GM12875 (cell line): ENCODE results near the gene THAP10.

Experiments
- H3K4me3 ChIP-seq: one replicate; pipeline ENCODE4 v1.5.1; 2011; ENCODE audit warnings: low read depth, low read length, control low read depth
- TF ChIP-seq, protein P1 (sequence below): IDR thresholded peaks from 2 replicates; pipeline ENCODE4 v1.5.1; 2011; ENCODE audit warnings: low read depth, mild to moderate bottlenecking, control low read depth, inconsistent platforms, low read length, moderate library complexity, borderline replicate concordance; ENCODE audit not compliant: insufficient read depth

The THAP10 gene

GRCh38 chr15:70857562-70858285, 34.5 kb downstream of the THAP10 start:
- TF ChIP-seq, protein P1, sequence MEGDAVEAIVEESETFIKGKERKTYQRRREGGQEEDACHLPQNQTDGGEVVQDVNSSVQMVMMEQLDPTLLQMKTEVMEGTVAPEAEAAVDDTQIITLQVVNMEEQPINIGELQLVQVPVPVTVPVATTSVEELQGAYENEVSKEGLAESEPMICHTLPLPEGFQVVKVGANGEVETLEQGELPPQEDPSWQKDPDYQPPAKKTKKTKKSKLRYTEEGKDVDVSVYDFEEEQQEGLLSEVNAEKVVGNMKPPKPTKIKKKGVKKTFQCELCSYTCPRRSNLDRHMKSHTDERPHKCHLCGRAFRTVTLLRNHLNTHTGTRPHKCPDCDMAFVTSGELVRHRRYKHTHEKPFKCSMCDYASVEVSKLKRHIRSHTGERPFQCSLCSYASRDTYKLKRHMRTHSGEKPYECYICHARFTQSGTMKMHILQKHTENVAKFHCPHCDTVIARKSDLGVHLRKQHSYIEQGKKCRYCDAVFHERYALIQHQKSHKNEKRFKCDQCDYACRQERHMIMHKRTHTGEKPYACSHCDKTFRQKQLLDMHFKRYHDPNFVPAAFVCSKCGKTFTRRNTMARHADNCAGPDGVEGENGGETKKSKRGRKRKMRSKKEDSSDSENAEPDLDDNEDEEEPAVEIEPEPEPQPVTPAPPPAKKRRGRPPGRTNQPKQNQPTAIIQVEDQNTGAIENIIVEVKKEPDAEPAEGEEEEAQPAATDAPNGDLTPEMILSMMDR, result no peak
- H3K4me3 ChIP-seq, result no peak overlapping the region

DNA sequence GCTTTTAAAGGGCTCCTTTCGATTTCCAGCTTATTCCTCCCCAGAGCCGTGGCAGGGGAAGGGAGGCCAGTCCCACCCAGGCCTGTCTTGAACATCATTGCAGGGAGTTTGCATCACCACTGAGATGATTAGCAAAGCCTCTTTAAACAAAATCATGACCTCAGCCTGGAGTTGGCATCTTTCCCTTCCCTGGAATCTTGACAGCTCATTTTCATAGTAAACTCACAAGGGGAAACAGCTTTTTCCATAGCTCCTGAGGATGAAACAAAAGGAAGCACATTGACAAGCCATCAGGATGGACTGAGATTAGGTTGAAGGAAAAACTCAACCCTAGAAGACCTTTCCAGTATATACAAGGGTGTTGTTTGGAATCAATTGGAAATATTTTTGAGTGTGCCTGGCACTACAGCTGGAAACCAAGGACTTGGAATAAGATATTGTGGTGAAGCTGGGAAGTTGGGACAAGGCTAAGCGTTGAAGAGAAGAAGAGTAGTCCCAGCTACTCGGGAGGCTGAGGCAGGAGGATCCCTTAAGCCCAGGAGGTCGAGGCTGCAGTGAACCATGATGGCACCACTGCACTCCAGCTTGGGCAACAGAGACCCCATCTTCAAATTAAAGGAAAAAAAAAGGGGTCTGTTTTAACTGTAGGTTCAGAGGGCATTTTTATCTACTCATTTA, 35.2 kb downstream of the THAP10 start:
- H3K4me3 ChIP-seq, result no peak overlapping the region
- TF ChIP-seq, protein P1, result no peak

GRCh38 chr15:70856177-70856883, 35.9 kb downstream of the THAP10 start:
- H3K4me3 ChIP-seq, result no peak overlapping the region
- TF ChIP-seq, protein P1, result no peak

GRCh38 chr15:70855764-70856163, 36.5 kb downstream of the THAP10 start:
- TF ChIP-seq, protein P1, result no peak
- no peak overlapping the region for H3K4me3 ChIP-seq

DNA sequence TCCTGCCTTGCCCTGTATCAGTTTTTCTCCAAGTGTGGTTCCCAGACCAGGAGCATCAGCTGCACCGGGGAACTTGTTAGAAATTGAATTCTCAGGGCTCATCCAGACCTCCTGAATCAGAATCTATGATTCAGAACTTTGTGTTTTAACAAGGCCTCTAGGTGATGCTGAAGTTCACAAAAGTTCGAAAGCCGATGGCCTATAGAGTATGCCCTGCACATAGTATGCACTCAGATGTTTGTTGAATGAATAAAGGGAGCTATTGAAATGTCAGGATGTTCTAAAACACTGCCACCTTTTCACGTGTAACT, 37.6 kb downstream of the THAP10 start:
- TF ChIP-seq, protein P1, result peak; percentile 15; the same call in 1 of the 2 replicates
- H3K4me3 ChIP-seq, result no peak overlapping the region

DNA sequence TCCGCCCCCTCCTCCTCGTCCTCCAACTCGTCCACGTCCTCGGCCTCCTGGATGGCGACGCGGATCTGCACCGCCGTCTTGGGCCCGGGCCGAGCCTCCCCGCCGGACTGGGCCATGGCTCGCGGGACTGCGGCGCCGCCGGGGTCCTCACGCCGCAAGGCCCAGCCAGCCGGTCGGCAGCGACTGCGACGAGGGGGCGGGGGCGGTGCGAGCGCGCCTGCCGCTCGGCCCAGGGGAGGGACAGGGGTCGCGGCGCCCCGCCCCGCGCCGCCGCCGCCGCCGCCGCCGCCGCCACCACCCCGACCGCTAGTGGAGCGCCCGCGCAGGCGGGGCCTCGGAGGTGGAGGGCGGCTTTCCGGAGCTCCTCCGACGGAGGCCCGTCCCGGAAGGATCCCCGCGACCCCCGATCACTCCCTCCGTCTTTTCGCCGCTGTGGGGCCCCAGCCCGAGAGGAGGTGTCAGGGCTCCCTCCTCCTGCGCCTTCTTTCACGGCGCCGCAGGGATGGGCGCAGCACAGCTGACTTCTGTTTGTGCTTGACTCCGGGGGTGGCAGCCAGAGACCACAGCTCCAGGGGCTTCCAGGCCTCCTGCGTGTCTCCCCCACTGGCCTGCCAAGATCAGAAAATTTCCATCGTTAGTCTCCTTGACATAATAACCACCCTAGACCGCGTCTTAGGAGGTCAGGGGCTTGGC, 38.1 kb downstream of the THAP10 start, which contains the start of gene LARP6:
TSS of gene LARP6 (minus strand) at position 185 of the 693 bp plus-strand sequence. CDS start at position 116, 69 bp downstream.
- TF ChIP-seq, protein P1, result no peak
- peak within 1 kb of the TSS; percentile 56 for H3K4me3 ChIP-seq
